MG63 (cell line): ENCODE results near the gene FSTL5. TPM values are rescaled to one million over a fixed set of nuclear protein-coding genes. Genes with fewer than 3 reads are reported as not detected.

ENCODE experiments used
- DNase-seq: peaks from one replicate; pipeline ENCODE4 v3.0.0-alpha.2; 2020
- H3K27me3 ChIP-seq: fragments of 250-450 bp; sonication (Bioruptor Pico); 2 replicates; pipeline ENCODE4 v1.5.1; 2020; ENCODE audit warnings: mild to moderate bottlenecking, moderate library complexity
- H3K36me3 ChIP-seq: fragments of 250-450 bp; sonication (Bioruptor Pico); 2 replicates; pipeline ENCODE4 v1.5.1; 2020; ENCODE audit warnings: mild to moderate bottlenecking, moderate library complexity
- H3K4me3 ChIP-seq: fragments of 250-450 bp; sonication (Bioruptor Pico); 2 replicates; pipeline ENCODE4 v1.5.1; 2020; ENCODE audit warnings: mild to moderate bottlenecking, moderate library complexity
- H3K9me3 ChIP-seq: fragments of 250-450 bp; sonication (Bioruptor Pico); 2 replicates; pipeline ENCODE4 v1.5.1; 2020; ENCODE audit warnings: mild to moderate bottlenecking, moderate library complexity
- total RNA-seq: library from RNA; depleted of rRNA; stranded (reverse); fragments of >200 nt; shearing (Covaris generic); gene quantifications from 2 replicates; pipeline ENCODE4 v1.2.3, GENCODE V29; 2014; ENCODE audit warnings: low replicate concordance

Gene FSTL5
- total RNA-seq, 1 experiment from 2014 or later, result not detected

GRCh38 chr4:161336016-161336530, 827.7 kb downstream of the FSTL5 start:
- Histone ChIP-seq H3K9me3 (no peaks in the 10 kb centered on the region), H3K36me3 (no peaks in the 10 kb centered on the region), H3K4me3 (no peak overlapping the region), H3K27me3 (no peaks in the 10 kb centered on the region)
- DNase-seq, result peak; percentile 45
